RPMI7951 (cell line): ENCODE data around the gene KLF16. TPM values are rescaled to one million over a fixed set of nuclear protein-coding genes. Genes with fewer than 3 reads are reported as not detected.

Experiments used
- DNase-seq: peaks from one replicate; pipeline ENCODE4 v3.0.0-alpha.2; 2012; ENCODE audit warnings: low read depth
- total RNA-seq: library from RNA; depleted of rRNA; stranded (reverse); fragments of >200 nt; shearing (Covaris generic); gene quantifications from 2 replicates; pipeline ENCODE4 v1.2.3, GENCODE V29; 2014

The KLF16 gene
- total RNA-seq, 1 experiment from 2014 or later = 2.9 TPM

GRCh38 chr19:1823539-1824251, 39.7 kb downstream of the KLF16 start:
- no peak for DNase-seq

- no peak for DNase-seq
Observed at GRCh38 chr19:1823020-1823419, 40.4 kb downstream of the KLF16 start.

- DNase-seq = no peak
Observed at GRCh38 chr19:1822210-1822609, 41.2 kb downstream of the KLF16 start.

DNA sequence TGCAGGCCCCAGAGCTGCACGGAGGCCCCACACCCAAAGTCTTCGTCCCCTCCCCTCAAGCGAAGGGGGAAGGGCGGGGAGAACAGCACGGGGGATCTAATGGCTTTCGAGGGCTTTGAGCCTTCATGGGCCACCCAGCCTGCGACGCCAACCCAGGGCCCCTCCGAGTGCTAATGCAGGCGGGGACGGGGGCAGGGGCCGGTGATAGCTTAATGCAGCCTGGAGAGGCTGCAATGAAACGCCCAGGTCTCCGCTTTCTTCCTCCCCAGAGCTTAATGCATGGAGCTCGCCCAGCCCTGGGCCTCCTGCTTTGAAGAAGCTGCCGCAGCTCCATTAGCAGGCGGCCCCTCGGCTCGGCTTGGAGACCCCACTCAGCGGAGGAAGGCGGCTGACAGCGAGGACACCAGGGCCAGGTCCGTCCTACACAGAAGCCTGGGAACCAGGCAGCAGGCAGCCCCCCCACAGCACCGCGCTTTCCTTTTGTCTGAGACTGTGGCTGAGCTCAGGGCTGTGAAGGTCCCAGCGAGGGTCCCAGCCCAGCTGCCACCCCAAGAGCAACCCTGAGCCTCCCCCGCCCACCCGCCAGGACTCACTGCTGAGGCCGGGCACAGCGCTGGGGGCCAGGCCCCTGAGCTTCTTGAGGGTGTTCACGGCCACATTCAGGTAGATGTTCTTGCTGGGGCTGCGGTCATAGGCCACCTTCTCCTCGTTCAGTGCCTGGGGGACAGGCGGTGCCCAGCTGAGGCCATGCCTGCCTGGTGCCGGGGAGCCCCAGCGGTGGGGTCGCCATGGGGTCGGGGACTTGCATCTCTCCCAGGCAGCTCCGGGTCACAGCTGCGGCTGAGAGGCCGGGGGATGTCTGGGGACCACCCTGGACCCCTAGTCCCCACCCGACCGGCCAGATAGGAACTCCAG, 43.8 kb downstream of the KLF16 start:
- DNase-seq = no peak

DNA sequence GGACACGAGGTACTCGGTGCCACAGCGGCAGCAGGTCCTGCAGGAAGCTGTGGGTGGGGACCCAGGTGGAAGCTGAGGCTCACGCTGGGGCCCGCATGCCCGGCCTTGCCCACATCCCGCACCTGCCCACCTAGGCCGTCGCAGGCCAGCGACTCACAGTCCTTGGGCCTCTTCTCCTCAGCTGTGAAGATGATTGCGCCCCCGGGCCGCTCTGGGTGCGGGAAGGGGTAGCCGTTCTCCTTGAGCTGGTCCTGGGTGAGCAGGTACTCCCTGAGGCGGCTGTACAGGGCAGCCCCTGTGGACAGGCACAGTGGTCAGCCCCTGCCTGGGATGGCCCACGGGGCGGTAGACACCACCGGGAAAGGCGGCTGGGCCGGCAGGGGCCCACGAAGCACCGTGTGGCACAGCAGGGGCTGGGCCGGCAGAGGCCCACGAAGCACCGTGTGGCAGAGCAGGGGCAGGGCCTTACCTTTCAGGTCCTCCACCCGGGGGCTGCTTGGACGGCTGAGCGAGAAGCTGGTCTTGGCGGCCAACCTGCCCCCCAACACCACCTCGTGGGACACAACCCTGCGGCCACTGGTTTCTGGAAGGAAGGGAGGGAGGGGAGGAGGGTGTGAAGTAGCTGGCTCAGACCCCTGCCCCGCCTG, 44.7 kb downstream of the KLF16 start:
- no peak for DNase-seq

DNA sequence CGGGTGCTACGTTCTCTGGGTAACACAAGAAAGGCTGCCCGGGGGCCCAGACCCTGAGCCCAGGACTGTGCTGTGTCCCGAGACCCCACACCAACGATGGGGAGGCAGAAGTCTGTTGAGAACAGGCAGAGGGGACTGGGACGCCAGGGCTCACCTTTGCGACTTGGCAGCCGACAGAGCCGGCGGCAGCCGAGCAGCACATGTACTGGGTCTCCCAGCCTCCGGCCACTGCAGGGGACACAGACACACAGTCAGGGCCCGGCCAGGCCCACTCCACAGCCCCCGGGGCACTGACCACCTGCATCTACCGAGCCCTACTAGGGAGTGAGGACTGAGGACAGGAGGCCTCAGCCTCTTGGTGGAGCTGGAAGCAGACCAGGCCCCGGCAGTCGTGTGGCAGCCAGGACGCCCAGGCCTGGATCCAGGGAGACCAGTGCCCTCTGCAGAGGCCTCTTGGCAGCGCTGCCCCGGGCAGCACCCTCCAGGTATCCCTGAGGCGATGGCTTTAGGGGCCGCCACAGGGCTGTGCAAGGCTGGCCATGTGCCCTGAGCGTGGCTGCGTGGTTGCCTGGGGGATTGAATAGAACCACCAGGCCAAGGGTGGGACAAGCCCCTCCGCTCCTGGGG, 45.7 kb downstream of the KLF16 start:
- DNase-seq = no peak

GRCh38 chr19:1816530-1817298, 46.7 kb downstream of the KLF16 start:
- DNase-seq = no peak

DNA sequence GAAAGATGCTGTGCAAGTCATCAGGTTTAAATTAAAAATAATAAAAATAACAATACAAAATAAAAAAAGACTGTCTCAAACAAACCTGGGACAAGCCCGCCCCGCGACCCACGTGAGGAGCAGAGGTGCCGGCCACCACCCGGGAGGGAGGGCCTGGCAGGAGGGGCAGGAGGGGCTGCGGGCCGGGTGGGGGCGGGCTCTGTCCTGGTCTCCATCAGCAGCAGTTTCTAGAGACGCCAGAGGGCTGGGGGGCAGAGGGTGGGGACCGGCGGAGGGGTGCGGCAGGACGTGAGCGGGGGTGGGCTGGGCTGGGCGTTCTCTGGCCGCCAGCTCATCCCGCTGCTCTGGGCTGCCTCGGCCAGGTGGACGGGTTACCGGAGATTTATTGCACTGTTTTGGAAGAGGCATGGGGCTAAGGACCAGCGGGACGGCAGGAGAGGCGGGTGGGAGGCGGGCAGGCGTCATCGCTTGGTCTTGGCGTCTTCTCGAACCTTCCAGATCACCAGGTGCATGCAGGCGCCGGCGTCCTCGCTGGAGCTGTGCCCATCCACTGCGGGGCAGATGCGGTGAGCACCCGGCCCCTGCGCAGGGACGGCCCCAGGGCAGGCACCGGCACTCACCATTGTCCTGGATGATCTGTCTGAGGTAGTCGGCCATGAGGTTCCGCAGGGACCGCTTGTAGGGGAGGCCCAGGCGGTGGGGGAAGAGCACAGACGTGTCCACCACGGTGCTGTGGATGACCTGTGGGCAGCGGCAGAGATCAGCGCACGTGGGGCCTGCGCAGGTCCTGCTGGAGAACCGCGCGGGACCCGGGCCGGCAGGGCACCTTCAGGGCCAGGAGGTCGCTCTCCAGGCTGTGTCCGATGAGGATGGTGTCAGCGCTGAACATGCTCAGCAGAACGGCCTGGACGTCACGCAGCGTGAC, 47.5 kb downstream of the KLF16 start:
- no peak for DNase-seq

DNA sequence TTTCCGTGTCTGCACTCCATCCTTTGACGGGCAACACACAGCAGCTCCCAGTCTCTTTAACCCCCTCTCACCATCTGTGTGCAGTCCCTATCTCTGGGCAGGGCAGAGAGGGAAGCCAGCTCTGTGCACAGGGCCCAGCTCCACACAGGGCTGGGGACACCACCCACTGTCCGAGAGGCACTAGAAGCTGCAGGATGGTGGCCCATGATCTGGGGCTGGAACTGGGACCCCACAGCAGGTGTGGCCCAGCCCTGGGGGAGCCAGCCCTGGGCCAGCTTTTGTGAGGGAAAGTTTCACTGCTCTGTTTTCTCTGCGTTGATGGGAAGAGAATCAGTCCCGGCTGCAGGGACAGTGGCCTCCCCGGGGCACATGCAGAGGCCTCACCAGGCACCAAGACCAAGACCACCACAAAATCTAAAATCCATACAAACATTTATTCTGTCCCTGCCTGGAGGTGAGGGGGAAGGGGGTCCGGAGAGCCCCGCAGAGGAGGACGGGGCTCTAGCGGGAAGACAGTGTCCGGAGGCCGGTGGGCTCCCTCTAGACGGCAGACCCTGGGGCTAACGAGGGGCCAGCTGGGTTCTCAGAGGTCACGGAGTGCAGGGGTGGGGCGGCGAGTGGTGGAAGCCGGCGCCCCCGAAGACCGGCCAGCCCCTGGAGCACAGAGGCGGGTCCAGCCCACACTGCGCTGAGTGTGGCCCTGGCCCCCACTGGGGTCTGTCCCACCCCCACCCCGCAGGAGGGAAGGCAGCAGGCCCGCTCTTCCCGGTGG, 48.4 kb downstream of the KLF16 start:
- DNase-seq = no peak

DNA sequence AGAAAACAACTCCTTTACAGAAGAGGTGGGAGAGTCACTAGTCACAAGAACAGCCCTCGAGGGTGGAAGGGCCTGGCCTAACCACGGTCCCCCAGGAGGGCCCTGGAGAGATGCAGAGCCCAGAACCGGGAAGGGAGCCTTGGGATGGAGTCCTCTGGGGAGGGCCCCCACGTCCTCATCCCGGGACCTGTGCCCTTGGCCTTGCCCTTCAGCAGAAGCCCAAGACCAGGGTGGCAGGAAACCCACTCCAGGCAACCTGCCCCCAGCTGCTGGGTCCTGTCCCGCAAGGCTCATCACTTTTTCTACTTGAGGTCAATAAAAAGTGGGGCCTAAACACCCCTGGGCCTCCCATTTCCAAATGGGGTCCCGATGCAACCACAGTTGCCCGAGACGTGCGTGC, 49.0 kb downstream of the KLF16 start:
- DNase-seq = no peak

GRCh38 chr19:1813192-1814182, 49.9 kb downstream of the KLF16 start:
- no peak for DNase-seq

- DNase-seq = peak; percentile 96
Observed at GRCh38 chr19:1812426-1813191, 50.8 kb downstream of the KLF16 start.

GRCh38 chr19:1811942-1812425, 51.4 kb downstream of the KLF16 start, which contains the start of gene ATP8B3:
Gene ATP8B3, minus strand, starts transcription at chr19:1812276. Its CDS starts 540 bp downstream, at chr19:1811736.
- DNase-seq = no peak

DNA sequence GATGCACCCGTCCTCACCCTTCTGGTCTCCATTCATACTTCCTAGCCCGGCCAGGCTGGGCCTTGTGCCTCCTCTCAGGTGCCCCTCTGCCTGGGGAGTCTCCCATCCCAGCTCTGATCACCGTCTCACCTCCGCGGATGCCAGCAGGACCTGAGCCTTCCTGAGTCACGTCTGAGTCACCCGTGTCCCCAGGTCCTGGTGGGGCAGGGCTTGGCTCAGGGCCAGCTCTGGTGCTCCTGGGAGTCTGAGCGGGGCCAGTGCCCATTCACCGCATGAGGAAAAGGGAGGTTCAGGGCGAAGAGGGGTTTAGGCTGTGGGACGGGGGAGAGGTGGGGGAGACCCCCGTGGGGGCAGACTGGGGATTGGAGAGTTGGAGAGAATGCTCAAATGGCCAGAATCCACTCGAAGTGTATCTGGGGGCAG, 51.9 kb downstream of the KLF16 start:
- peak; percentile 84 for DNase-seq

DNA sequence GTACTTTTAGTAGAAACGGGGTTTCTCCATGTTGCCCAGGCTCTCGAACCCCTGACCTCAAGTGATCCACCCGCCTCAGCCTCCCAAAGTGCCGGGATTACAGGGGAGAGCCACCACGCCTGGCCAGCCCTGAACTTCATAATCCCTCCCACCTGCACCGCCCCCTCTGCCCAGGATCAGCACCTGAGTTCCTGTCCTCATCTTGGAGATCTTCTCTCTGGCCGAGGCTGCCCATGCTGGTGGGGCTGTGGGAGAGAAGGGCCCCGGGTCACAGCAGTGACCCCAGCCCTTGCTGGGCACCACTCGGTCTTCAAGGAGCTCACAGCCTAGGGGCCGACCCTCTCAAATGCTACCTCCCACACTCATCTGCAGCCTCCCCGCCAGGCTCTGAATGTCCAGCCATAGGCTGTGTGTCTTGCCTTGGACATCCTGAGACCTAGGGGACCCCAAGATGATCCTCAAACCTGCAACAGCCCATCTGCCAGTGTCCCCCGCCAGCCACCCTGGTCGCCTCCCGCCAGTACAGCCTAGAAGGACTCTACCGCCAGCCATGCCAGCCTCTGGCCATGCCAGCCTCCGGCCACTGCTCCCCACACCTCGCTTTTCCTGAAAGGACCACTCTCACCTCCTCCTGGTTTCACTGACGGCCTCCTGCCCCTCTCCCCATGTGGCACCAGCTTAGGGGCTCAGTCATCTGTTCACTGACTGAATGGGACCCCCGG, 52.8 kb downstream of the KLF16 start:
- DNase-seq = no peak

GRCh38 chr19:1809678-1810077, 53.7 kb downstream of the KLF16 start:
- DNase-seq = no peak
